HUES48 (cell line): ENCODE data around the gene MAP3K9.
A peak's percentile ranks its signal among the peaks of the same experiment; 100 is the strongest.

Experiments
- H3K27ac ChIP-seq: one replicate; pipeline ENCODE4 v1.7.0; 2013; ENCODE audit warnings: low read depth, low read length, inconsistent platforms
- H3K27me3 ChIP-seq: 2 replicates; pipeline ENCODE4 v1.6.1; 2013; ENCODE audit warnings: mild to moderate bottlenecking, low read length; ENCODE audit not compliant: control insufficient read depth, insufficient read depth
- H3K36me3 ChIP-seq: 2 replicates; pipeline ENCODE4 v1.6.1; 2013; ENCODE audit warnings: low read length; ENCODE audit not compliant: control insufficient read depth, insufficient read depth
- H3K4me1 ChIP-seq: 2 replicates; pipeline ENCODE4 v1.6.1; 2013; ENCODE audit warnings: mild to moderate bottlenecking, low read length; ENCODE audit not compliant: control insufficient read depth, insufficient read depth
- H3K4me3 ChIP-seq: 2 replicates; pipeline ENCODE4 v1.5.1; 2013; ENCODE audit warnings: mild to moderate bottlenecking, low read depth, low read length
- H3K9ac ChIP-seq: 2 replicates; pipeline ENCODE4 v1.6.1; 2013; ENCODE audit warnings: mild to moderate bottlenecking, low read depth, low read length, moderate library complexity
- H3K9me3 ChIP-seq: 2 replicates; pipeline ENCODE4 v1.6.1; 2013; ENCODE audit warnings: low read length; ENCODE audit not compliant: control insufficient read depth, insufficient read depth

MAP3K9 gene

DNA sequence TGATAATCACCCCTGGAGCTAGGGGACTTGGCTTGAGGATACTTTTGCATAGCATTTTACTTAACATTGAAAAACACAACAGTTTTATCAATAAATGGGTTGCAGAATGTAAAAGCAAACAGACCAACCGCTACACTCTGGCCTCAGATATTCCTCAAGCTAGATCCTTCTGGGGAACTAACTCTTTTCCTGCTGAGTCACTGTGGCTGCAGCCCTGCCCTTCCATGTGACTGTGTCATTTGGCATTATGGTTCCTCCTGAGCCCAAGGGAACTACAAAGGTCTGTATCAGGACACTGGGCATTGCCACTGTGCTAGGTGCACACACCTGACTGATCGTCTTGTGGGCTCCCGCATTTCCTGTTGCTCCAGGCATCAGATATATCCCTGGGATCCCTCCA lies 111.0 kb downstream of the MAP3K9 start:
- Histone ChIP-seq H3K27ac (no peak overlapping the region), H3K9ac (no peak overlapping the region)

DNA sequence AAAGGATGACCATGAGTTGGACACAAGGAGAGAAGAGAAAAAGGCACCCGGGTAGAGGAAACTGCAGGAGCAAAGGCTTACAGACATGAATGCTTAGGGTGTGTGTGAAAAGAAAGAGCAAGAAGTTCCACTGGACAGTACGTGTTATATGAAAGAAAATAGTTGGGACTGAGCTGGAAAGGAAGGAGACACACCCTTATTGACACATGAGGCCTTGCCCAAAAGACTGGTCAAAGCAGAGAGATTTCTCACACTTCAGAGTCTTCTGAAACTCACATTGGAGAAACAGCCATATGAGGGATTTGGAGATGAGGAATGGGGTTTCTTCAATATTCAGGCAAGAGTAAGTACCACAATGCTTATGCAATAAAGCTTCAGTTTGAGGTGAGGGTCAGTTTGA lies 111.6 kb downstream of the MAP3K9 start:
- Histone ChIP-seq H3K9me3 (no peaks in the 10 kb centered on the region), H3K27ac (no peak overlapping the region), H3K4me1 (no peaks in the 10 kb centered on the region; the same call in 1 of the 2 replicates), H3K36me3 (no peaks in the 10 kb centered on the region), H3K27me3 (no peaks in the 10 kb centered on the region), H3K4me3 (no peak overlapping the region), H3K9ac (no peak overlapping the region)

More for the DNA sequence above, 111.0 kb downstream of the MAP3K9 start:
- Histone ChIP-seq H3K9me3 (no peaks in the 10 kb centered on the region), H3K27me3 (no peaks in the 10 kb centered on the region), H3K4me1 (no peaks in the 10 kb centered on the region; the same call in 1 of the 2 replicates), H3K36me3 (no peaks in the 10 kb centered on the region), H3K4me3 (no peak overlapping the region)

DNA sequence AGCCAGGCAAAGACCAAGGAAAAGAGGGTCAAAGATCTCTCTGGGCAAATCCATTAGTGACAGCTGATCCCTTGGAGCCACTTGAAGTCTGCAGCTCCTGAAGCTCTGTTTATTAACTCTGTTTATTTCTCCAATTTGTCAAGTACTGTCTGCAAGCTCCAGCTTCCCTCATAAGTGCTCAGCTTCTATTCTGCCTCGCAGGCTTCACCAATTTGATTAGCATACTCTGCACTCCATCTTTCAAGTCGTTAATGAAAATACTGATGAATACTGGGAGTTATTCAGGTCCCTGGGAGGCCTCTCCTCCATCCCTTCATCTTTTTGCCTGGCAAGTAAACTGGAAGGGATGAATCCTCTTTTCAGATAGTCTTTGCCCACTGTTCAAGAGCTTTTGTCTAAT lies 113.3 kb downstream of the MAP3K9 start:
- no peaks in the 10 kb centered on the region for H3K27me3 ChIP-seq
- no peaks in the 10 kb centered on the region for H3K36me3 ChIP-seq
- no peak overlapping the region for H3K4me3 ChIP-seq
- no peak overlapping the region for H3K27ac ChIP-seq
- H3K9me3 ChIP-seq, result no peaks in the 10 kb centered on the region
- H3K4me1 ChIP-seq, result no peaks in the 10 kb centered on the region; the same call in 1 of the 2 replicates
- H3K9ac ChIP-seq, result no peak overlapping the region

- H3K9ac ChIP-seq, result no peak overlapping the region
- no peaks in the 10 kb centered on the region for H3K36me3 ChIP-seq
- no peaks in the 10 kb centered on the region for H3K9me3 ChIP-seq
- H3K4me3 ChIP-seq, result no peak overlapping the region
- H3K27me3 ChIP-seq, result no peaks in the 10 kb centered on the region
- H3K4me1 ChIP-seq, result peaks cover 4% of the 10 kb centered on the region; the same call in 1 of the 2 replicates
- no peak overlapping the region for H3K27ac ChIP-seq
Observed at GRCh38 chr14:70692210-70692609, 117.1 kb downstream of the MAP3K9 start.

DNA sequence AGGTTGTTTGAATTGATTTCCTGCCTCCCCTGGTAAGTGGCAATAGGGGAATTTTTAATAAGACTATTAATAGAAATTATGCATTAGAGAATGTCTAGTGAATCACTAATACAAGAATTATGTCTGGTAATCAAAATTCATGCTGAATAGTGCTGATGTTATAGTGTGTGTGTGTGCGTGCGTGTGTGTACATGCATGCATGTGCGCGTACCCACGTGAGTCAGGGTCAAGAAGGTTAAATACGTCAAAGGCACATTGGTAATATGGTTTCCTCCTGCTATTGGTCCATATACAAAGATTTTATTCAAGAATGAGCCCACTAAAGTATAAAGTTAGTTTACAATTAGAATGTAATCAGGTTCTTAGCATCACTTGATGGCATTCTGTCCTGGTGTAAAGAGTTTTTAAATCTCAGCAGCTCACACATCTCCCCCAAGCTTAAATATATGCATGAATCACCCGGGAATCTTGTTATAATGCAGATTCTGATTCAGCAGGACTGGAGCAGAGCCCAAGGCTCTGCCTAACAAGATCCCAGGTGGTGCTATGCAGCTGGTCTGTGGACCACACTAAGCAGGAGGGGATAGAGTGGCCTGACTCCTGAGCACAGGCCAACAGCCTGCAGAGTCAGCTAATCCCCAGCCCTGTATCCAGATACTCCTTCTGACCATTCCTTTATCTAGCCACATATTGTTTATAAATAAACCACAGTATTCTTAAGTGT lies 123.7 kb downstream of the MAP3K9 start:
- H3K9ac ChIP-seq, result no peak overlapping the region; the same call in 1 of the 2 replicates
- H3K27ac ChIP-seq, result peak overlapping the region; percentile 38
- H3K27me3 ChIP-seq, result no peaks in the 10 kb centered on the region
- no peak overlapping the region for H3K4me3 ChIP-seq
- no peaks in the 10 kb centered on the region for H3K9me3 ChIP-seq
- peaks cover 26% of the 10 kb centered on the region for H3K4me1 ChIP-seq
- H3K36me3 ChIP-seq, result no peaks in the 10 kb centered on the region

GRCh38 chr14:70683983-70684382 lies 125.3 kb downstream of the MAP3K9 start:
- H3K4me3 ChIP-seq, result no peak overlapping the region
- H3K4me1 ChIP-seq, result peaks cover 26% of the 10 kb centered on the region
- H3K27me3 ChIP-seq, result no peaks in the 10 kb centered on the region
- H3K27ac ChIP-seq, result no peak overlapping the region
- no peaks in the 10 kb centered on the region for H3K36me3 ChIP-seq
- no peak overlapping the region for H3K9ac ChIP-seq
- no peaks in the 10 kb centered on the region for H3K9me3 ChIP-seq

DNA sequence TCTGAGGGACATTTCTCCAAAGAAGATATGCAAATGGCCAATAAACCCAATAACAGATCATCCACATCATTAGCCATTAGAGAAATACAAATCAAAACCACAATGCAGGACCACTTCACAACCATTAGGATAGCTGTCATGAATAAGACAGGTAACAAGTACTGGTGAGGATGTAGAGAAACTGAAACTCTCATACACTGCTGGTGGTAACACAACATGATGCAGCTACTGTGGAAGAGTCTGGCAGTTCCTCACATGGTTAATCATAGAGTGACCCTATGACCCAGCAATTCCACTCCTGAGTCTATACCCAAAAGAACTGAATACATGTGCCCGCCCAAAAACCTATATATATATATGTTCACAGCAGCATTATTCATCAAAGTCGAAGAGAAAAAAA lies 128.6 kb downstream of the MAP3K9 start:
- Histone ChIP-seq H3K4me1 (peaks cover 7% of the 10 kb centered on the region), H3K9me3 (no peaks in the 10 kb centered on the region), H3K27ac (no peak overlapping the region), H3K27me3 (no peaks in the 10 kb centered on the region), H3K4me3 (no peak overlapping the region), H3K36me3 (no peaks in the 10 kb centered on the region), H3K9ac (no peak overlapping the region)

DNA sequence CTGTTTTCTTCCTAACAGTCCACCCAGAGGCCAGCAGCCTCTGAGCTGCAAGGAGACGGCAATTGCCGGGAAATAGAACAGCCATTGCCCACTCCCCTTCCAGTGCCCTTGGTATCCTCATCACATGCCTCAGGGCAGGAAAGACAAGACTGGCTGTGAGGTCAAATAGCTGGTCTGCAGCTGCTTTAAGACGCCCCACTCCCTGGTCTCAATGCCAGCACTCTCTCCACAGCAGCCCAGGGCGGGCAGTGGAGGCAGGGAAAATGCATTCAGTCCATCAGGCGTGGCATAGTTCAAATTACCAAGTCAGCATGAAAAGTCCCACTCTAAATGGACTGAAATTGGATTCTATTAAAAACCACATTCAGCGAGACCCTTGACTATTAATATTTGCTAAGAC lies 132.0 kb downstream of the MAP3K9 start:
- Histone ChIP-seq H3K4me3 (no peak overlapping the region), H3K27ac (no peak overlapping the region), H3K9ac (no peak overlapping the region), H3K9me3 (no peaks in the 10 kb centered on the region), H3K27me3 (no peaks in the 10 kb centered on the region), H3K4me1 (no peaks in the 10 kb centered on the region), H3K36me3 (peaks cover 9% of the 10 kb centered on the region)
